ENCODE results near the gene DNAH14. TPM values are rescaled to one million over a fixed set of nuclear protein-coding genes. Genes with fewer than 3 reads are reported as not detected.

The DNAH14 gene
- total and polyA plus RNA-seq, 9 of the 15 experiments (the other 6 are each of a cell fraction or from before 2014, with no cell fraction given), result 58.4 to 142 (median 98.4) TPM

- TF ChIP-seq FOXO4 (CRISPR knock-in tag; IDR thresholded peaks at IDR 0.05) (no peak), TRIM28 (IDR thresholded peaks at IDR 0.05) (no peak), NFRKB (IDR thresholded peaks at IDR 0.05; ENCODE audit: low read depth) (peak; percentile 90; the same call in 1 of the 2 replicates), ARHGAP35 (IDR thresholded peaks at IDR 0.05; ENCODE audit: partially characterized antibody) (no peak), ZBTB17 (CRISPR knock-in tag; IDR thresholded peaks at IDR 0.05) (no peak), FOXM1 (IDR thresholded peaks at IDR 0.05; ENCODE audit: low read depth) (peak; percentile 97), FOXM1 (CRISPR knock-in tag; IDR thresholded peaks at IDR 0.05; ENCODE audit: low read depth) (peak; percentile 99), ZNF133 (CRISPR knock-in tag; IDR thresholded peaks at IDR 0.05) (no peak), NCOR1 (IDR thresholded peaks at IDR 0.05) (peak; percentile 86), IRF9 (tag; IDR thresholded peaks at IDR 0.05) (no peak), TSC22D4 (tag; IDR thresholded peaks at IDR 0.05) (no peak), HINFP (tag; conservative IDR thresholded peaks at IDR 0.05; ENCODE audit: low read depth) (no peak), FOXP1 (CRISPR knock-in tag; IDR thresholded peaks at IDR 0.05) (no peak; the same call in 1 of the 2 replicates)
- TF ChIP-seq, protein P1, sequence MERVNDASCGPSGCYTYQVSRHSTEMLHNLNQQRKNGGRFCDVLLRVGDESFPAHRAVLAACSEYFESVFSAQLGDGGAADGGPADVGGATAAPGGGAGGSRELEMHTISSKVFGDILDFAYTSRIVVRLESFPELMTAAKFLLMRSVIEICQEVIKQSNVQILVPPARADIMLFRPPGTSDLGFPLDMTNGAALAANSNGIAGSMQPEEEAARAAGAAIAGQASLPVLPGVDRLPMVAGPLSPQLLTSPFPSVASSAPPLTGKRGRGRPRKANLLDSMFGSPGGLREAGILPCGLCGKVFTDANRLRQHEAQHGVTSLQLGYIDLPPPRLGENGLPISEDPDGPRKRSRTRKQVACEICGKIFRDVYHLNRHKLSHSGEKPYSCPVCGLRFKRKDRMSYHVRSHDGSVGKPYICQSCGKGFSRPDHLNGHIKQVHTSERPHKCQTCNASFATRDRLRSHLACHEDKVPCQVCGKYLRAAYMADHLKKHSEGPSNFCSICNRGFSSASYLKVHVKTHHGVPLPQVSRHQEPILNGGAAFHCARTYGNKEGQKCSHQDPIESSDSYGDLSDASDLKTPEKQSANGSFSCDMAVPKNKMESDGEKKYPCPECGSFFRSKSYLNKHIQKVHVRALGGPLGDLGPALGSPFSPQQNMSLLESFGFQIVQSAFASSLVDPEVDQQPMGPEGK (CRISPR knock-in tag; IDR thresholded peaks at IDR 0.05; ENCODE audit: borderline replicate concordance), result peak; percentile 12; the same call in 1 of the 2 replicates
- TF ChIP-seq, protein P2, sequence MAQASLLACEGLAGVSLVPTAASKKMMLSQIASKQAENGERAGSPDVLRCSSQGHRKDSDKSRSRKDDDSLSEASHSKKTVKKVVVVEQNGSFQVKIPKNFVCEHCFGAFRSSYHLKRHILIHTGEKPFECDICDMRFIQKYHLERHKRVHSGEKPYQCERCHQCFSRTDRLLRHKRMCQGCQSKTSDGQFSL (CRISPR knock-in tag; IDR thresholded peaks at IDR 0.05), result no peak
- TF ChIP-seq, protein P2 (tag; IDR thresholded peaks at IDR 0.05), result no peak
- TF ChIP-seq, protein P3, sequence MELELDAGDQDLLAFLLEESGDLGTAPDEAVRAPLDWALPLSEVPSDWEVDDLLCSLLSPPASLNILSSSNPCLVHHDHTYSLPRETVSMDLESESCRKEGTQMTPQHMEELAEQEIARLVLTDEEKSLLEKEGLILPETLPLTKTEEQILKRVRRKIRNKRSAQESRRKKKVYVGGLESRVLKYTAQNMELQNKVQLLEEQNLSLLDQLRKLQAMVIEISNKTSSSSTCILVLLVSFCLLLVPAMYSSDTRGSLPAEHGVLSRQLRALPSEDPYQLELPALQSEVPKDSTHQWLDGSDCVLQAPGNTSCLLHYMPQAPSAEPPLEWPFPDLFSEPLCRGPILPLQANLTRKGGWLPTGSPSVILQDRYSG (tag; conservative IDR thresholded peaks at IDR 0.05; ENCODE audit: low read depth), result no peak
- TF ChIP-seq, protein P4, sequence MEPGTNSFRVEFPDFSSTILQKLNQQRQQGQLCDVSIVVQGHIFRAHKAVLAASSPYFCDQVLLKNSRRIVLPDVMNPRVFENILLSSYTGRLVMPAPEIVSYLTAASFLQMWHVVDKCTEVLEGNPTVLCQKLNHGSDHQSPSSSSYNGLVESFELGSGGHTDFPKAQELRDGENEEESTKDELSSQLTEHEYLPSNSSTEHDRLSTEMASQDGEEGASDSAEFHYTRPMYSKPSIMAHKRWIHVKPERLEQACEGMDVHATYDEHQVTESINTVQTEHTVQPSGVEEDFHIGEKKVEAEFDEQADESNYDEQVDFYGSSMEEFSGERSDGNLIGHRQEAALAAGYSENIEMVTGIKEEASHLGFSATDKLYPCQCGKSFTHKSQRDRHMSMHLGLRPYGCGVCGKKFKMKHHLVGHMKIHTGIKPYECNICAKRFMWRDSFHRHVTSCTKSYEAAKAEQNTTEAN (CRISPR knock-in tag; IDR thresholded peaks at IDR 0.05), result no peak; the same call in none of the 2 replicates
Observed at GRCh38 chr1:225428068-225428880, 498.8 kb downstream of the DNAH14 start (continued).

All from K562 (cell line).